Stimulated activated CD8-positive, alpha-beta memory T cell treated with anti-CD3 and anti-CD28 coated beads, Interleukin-12 subunit alpha, Interleukin-12 subunit beta, amount 100 ng/mL, for 1 hour (primary cell): ENCODE measurements around the gene C2orf42.
"Not testable (repeated sequence)": the region's sequence is repeated elsewhere in the genome, so short reads cannot be mapped to it uniquely, and the experiment has no call there.

Experiments used
- DNase-seq: peaks from one replicate; pipeline ENCODE4 v3.0.0-alpha.2; 2020; ENCODE audit warnings: low read depth

The C2orf42 gene

DNA sequence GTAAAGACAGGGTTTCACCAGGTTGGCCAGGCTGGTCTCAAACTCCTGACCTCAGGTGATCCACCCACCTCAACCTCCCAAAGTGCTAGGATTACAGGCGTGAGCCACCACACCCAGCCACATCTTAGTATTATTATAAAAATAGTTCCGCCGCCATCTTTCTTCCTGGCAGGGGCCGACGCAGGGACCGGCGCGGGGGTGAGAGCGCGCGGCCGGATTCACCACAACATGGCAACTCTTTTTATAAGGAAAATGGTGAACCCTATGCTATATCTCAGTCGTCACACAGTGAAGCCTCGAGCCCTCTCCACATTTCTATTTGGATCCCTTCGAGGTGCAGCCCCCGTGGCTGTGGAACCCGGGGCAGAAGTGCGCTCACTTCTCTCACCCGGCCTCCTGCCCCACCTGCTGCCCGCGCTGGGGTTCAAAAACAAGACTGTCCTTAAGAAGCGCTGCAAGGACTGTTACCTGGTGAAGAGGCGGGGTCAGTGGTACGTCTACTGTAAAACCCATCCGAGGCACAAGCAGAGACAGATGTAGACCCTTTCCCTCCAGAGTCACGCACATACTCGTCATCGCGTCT lies 88.4 kb downstream of the C2orf42 start:
- not testable (repeated sequence) for DNase-seq

DNA sequence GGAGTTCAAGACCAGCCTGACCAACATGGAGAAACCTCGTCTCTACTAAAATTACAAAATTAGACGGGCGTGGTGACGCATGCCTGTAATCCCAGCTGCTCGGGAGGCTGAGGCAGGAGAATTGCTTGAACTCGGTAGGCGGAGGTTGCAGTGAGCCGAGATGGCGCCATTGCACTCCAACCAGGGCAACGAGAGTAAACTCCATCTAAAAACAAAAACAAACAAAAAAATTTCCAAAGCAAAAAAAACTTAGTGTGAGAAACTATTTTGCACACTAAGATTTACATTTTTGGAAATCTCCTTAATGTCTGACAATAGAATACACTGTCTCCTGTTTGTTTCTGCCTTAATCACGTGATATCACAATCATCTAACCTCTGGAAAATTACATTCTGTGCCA lies 89.1 kb downstream of the C2orf42 start:
- DNase-seq, result not testable (repeated sequence)

DNA sequence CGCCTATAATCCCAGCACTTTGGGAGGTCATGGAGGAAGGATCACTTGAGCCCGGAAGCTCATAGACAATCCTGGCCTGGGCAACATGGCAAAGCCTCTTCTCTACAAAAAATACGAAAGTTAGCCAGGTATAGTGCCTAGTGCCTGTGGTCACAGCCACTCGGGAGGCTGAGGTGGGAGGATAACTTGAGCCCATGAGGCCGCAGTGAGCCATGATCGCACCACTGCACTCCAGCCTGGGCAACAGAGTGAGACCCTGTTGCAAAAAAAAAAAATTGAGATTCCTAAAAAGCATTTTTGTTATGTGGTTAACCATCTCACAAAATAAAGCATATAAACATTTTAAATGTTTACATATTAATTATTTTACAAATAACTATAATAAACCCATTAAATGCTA lies 89.6 kb downstream of the C2orf42 start:
- DNase-seq, result no peak
